ENCODE results near the gene MMP24.

DNA sequence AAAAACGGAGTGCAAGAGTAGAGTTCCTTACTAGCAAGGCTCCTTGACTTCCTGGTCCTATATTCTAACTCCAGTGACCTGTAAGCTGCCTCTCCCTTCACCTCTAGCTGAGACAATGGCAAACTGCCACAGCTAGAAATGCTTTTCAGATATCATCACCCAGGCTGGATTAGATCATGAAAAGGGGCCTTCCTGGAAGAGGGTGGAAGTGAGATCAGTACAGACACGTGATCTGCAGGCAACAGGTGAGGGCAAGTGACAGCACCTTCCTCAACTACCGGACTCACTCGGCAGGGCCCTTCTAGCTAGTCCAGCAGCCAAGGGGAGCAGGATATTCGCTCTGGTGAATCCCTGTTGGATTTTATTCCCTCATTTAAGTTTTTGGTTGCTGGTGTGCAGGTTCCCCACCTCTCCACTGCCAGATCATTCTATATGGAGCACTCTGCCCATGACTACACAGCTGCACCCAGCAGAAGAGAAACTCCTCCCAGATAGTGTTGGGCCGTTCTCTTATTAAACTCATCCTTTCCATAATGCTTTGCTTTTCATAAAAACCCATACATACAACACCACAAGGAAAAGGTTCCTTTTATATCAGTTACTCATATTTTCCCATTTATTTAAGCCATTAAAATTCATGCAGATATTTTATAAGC is 92.1 kb downstream of the MMP24 start:
- TF ChIP-seq, protein P1, sequence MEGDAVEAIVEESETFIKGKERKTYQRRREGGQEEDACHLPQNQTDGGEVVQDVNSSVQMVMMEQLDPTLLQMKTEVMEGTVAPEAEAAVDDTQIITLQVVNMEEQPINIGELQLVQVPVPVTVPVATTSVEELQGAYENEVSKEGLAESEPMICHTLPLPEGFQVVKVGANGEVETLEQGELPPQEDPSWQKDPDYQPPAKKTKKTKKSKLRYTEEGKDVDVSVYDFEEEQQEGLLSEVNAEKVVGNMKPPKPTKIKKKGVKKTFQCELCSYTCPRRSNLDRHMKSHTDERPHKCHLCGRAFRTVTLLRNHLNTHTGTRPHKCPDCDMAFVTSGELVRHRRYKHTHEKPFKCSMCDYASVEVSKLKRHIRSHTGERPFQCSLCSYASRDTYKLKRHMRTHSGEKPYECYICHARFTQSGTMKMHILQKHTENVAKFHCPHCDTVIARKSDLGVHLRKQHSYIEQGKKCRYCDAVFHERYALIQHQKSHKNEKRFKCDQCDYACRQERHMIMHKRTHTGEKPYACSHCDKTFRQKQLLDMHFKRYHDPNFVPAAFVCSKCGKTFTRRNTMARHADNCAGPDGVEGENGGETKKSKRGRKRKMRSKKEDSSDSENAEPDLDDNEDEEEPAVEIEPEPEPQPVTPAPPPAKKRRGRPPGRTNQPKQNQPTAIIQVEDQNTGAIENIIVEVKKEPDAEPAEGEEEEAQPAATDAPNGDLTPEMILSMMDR (IDR thresholded peaks at IDR 0.05) = no peak
- TF ChIP-seq EP300 (IDR thresholded peaks at IDR 0.05) = no peak

All from tibial nerve (tissue), 4 donors.